GM12872 (cell line): ENCODE measurements around the gene TMSB4Y.

Experiments used
- CTCF ChIP-seq: IDR thresholded peaks from 3 replicates; pipeline ENCODE4 v1.5.1; 2011; ENCODE audit warnings: low read depth, mild to moderate bottlenecking, low read length, moderate library complexity; ENCODE audit not compliant: insufficient read depth

Gene TMSB4Y

GRCh38 chrY:13718996-13719395 is 15.3 kb downstream of the TMSB4Y start:
- no peak for TF ChIP-seq CTCF

- peak; percentile 32; the same call in 2 of the 3 replicates for TF ChIP-seq CTCF
These were observed 25.8 kb downstream of the TMSB4Y start for GRCh38 chrY:13729517-13729916.

GRCh38 chrY:13738618-13739017 is 34.9 kb downstream of the TMSB4Y start:
- peak; percentile 49; the same call in 2 of the 3 replicates for TF ChIP-seq CTCF

GRCh38 chrY:13751289-13752071 is 47.8 kb downstream of the TMSB4Y start:
- TF ChIP-seq CTCF: peak; percentile 73

- no peak for TF ChIP-seq CTCF
These were observed 51.0 kb downstream of the TMSB4Y start for GRCh38 chrY:13754661-13755060.
